NB4 (cell line): Measurements from ENCODE around the gene CWC22.

ENCODE experiments used
- DNase-seq: peaks from one replicate; pipeline ENCODE4 v3.0.0; 2010; ENCODE audit warnings: low read depth
- H3K4me3 ChIP-seq: one replicate; pipeline ENCODE4 v1.5.1; 2011; ENCODE audit warnings: mild to moderate bottlenecking, low read depth, low read length, moderate library complexity
- CTCF ChIP-seq: IDR thresholded peaks from one replicate; pipeline ENCODE4 v1.5.1; 2012; ENCODE audit warnings: low read depth, low read length
- MAX ChIP-seq: IDR thresholded peaks from 2 replicates; pipeline ENCODE4 v1.6.1; 2011; ENCODE audit warnings: low read depth, low read length
- MYC ChIP-seq: IDR thresholded peaks from 2 replicates; pipeline ENCODE4 v1.6.1; 2011; ENCODE audit warnings: low read depth, low read length
- POLR2A ChIP-seq: IDR thresholded peaks from 2 replicates; pipeline ENCODE4 v1.6.1; 2011; ENCODE audit warnings: mild to moderate bottlenecking; ENCODE audit not compliant: insufficient read length; ENCODE audit errors: extremely low read depth

The CWC22 gene

GRCh38 chr2:179915395-179915992, 91.6 kb downstream of the CWC22 start:
- TF ChIP-seq POLR2A (no peak), CTCF (no peak), MAX (no peak), MYC (no peak)
- DNase-seq, result no peak
- H3K4me3 ChIP-seq, result no peak overlapping the region

GRCh38 chr2:179913809-179914208, 93.3 kb downstream of the CWC22 start:
- TF ChIP-seq MYC, result no peak
- TF ChIP-seq MAX, result no peak
- TF ChIP-seq POLR2A, result no peak
- no peak for TF ChIP-seq CTCF
- DNase-seq, result no peak
- H3K4me3 ChIP-seq, result no peak overlapping the region

GRCh38 chr2:179911569-179911968, 95.5 kb downstream of the CWC22 start:
- H3K4me3 ChIP-seq, result no peak overlapping the region
- no peak for DNase-seq
- TF ChIP-seq POLR2A (no peak), MYC (no peak), MAX (no peak), CTCF (no peak)

- H3K4me3 ChIP-seq, result no peak overlapping the region
- no peak for DNase-seq
- no peak for TF ChIP-seq POLR2A
- no peak for TF ChIP-seq MYC
- TF ChIP-seq CTCF, result no peak
- TF ChIP-seq MAX, result no peak
Measured at GRCh38 chr2:179910735-179911113, 96.4 kb downstream of the CWC22 start.

GRCh38 chr2:179909845-179910734, 97.0 kb downstream of the CWC22 start:
- no peak overlapping the region for H3K4me3 ChIP-seq
- TF ChIP-seq POLR2A (no peak), MAX (no peak), MYC (no peak), CTCF (no peak)
- no peak for DNase-seq
